Heart left ventricle (tissue), 16 donors: ENCODE measurements around the gene CYBRD1. TPM values are rescaled to one million over a fixed set of nuclear protein-coding genes. Genes with fewer than 3 reads are reported as not detected.

Experiments
- ATAC-seq, 4 donors: fragments of 200-7000 bp; cut with Tn5 transposase; one replicate each; pipeline ENCODE4 v1.9.1; 2020 to 2022; ENCODE audit warnings: moderate library complexity in 4 of 4, mild to moderate bottlenecking in 3 of 4, moderate number of reproducible peaks in 1 of 4
- DNase-seq, 5 donors: peaks; one replicate each; pipeline ENCODE4 v3.0.0-alpha.2; 2020
- H3K27ac ChIP-seq, 12 donors: fragments of 200-600 bp; sonication (generic) in 4 of 12; one replicate each; pipeline versions ENCODE4 v1.5.0 to v1.8.0; 2016 to 2022; ENCODE audit warnings: mild to moderate bottlenecking in 2 of 12
- H3K27me3 ChIP-seq, 9 donors: fragments of 200-600 bp; sonication (generic) in 2 of 9; one replicate each; pipeline versions ENCODE4 v1.5.1 to v1.8.0; 2016 to 2022; ENCODE audit warnings: mild to moderate bottlenecking in 3 of 9
- H3K36me3 ChIP-seq, 9 donors: fragments of 200-600 bp; sonication (generic) in 2 of 9; one replicate each; pipeline versions ENCODE4 v1.5.0 to v1.8.0; 2018 to 2022; ENCODE audit warnings: mild to moderate bottlenecking in 2 of 9
- H3K4me1 ChIP-seq, 12 donors: fragments of 200-600 bp; sonication (generic) in 4 of 12; one replicate each; pipeline versions ENCODE4 v1.5.0 to v1.8.0; 2016 to 2022; ENCODE audit warnings: mild to moderate bottlenecking in 3 of 12
- H3K4me3 ChIP-seq, 12 donors: fragments of 200-600 bp; sonication (generic) in 4 of 12; one replicate each; pipeline versions ENCODE4 v1.5.0 to v1.8.0; 2017 to 2022; ENCODE audit warnings: mild to moderate bottlenecking in 9 of 12, moderate library complexity in 4 of 12
- H3K9me3 ChIP-seq, 12 donors: fragments of 200-600 bp; sonication (generic) in 4 of 12; one replicate each; pipeline versions ENCODE4 v1.5.0 to v1.8.0; 2016 to 2022; ENCODE audit warnings: mild to moderate bottlenecking in 1 of 12
- POLR2A ChIP-seq, 2 donors: fragments of 450-650 bp; IDR thresholded peaks; one replicate each; pipeline ENCODE4 v1.6.1; 2017; ENCODE audit warnings: antibody characterized with exemption in 2 of 2, mild to moderate bottlenecking in 2 of 2, moderate library complexity in 2 of 2
- WGBS, 4 donors: extraction: QIAGEN DNeasy Blood & Tissue Kit in 2 of 4; methylation state at CpG; one replicate each; pipeline versions ENCODE4 v1.1.5 to v1.1.7; 2013 to 2018; 5-methylcytosine and 5-hydroxymethylcytosine counted together
- intact Hi-C, 10 donors: fragments of 100-400 bp; cut with DNase I; formaldehyde crosslinking; loops; one replicate each; pipeline versions ENCODE4 v1.11.1 to v1.14.2; 2022
- long read RNA-seq, 3 donors: library from polyadenylated mRNA; unstranded; transcript quantifications; one replicate each; pipeline ENCODE4 v2.0.0, GENCODE V29; 2020 to 2021
- polyA plus RNA-seq, 2 donors: library from polyadenylated mRNA; stranded (reverse); fragments of 200-250 nt; gene quantifications; one replicate each; pipeline ENCODE4 v1.2.3, GENCODE V29; 2013
- total RNA-seq, 9 donors: library from RNA; depleted of rRNA in 2 of 9; stranded (reverse); fragments of >200 nt in 2 of 9; fragmentation: NEBNext Ultra II Directional in 3 of 9; extraction: Animal tissue kit (Norgen Biotek cat#: 25700) in 3 of 9; gene quantifications; one replicate each; pipeline versions ENCODE4 v1.1.0 to v1.2.4, GENCODE V29; 2016 to 2023
- TF ChIP-seq, protein P1 (sequence below), 12 donors: fragments of 200-600 bp; sonication (generic) in 4 of 12; IDR thresholded peaks; one replicate each; pipeline versions ENCODE4 v1.5.0 to v1.8.0; 2018 to 2022; ENCODE audit warnings: antibody characterized with exemption in 12 of 12, mild to moderate bottlenecking in 5 of 12
- donor health status: ischemic (EF 13 %, LVEDD 7.1; RV severe dilation, severe dysfunction).
- donor health status: healthy with polysubstance abuse.
- donor health status: DM: no; HTN: yes; CAD: no.
- donor health status: DM: no; HTN: no; CAD: no.
- donor health status: ischemic (EF 25% LVEDD 6.9; RV normal size, moderate dysfunction).
- donor health status: ischemic (EF 25% LVEDD 5.7; RV mildly dilated, moderate dysfunction).
- donor health status: healthy.
- donor health status: DM: yes; HTN: yes; CAD: no.
- donor health status: ischemic (EF 35%, LVEDD 5.7; RV mildly dilated, moderate dysfunction).
- donor health status: nonischemic (EF 11% LVEDD 7.7; RV severe dilation, severe dysfunction).
- donor health status: DM: yes; HTN: yes; CAD: no.
- donor health status: PGD.
- donor health status: ischemic (EF 29% LVEDD 5.4; RV normal size, mild dysfunction).
- donor health status: nonischemic (EF 23%, LVEDD 6.1; RV moderate dilation, normal function).

The CYBRD1 gene, protein sequence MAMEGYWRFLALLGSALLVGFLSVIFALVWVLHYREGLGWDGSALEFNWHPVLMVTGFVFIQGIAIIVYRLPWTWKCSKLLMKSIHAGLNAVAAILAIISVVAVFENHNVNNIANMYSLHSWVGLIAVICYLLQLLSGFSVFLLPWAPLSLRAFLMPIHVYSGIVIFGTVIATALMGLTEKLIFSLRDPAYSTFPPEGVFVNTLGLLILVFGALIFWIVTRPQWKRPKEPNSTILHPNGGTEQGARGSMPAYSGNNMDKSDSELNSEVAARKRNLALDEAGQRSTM
- 100 to 1,000 TPM in 1 of 9 donors, 10 to 100 TPM in 8; 19.3 to 138 (median 49.9) TPM for total RNA-seq
- polyA plus RNA-seq = 10 to 100 TPM; 21.8 to 28.2 TPM
- long read RNA-seq, donor 1, full-length matches to known transcripts = 10 of 16 reads
- long read RNA-seq, donor 1, partial matches to known transcripts = 0 of 16 reads
- long read RNA-seq, donor 1, other reads (novel, unspliced or antisense) = 6 of 16 reads
- long read RNA-seq, donor 2, full-length matches to known transcripts = 20 of 21 reads
- long read RNA-seq, donor 2, partial matches to known transcripts = 0 of 21 reads
- long read RNA-seq, donor 2, other reads (novel, unspliced or antisense) = 1 of 21 reads
- long read RNA-seq, donor 3, full-length matches to known transcripts = 7 of 10 reads
- long read RNA-seq, donor 3, partial matches to known transcripts = 0 of 10 reads
- long read RNA-seq, donor 3, other reads (novel, unspliced or antisense) = 3 of 10 reads

DNA sequence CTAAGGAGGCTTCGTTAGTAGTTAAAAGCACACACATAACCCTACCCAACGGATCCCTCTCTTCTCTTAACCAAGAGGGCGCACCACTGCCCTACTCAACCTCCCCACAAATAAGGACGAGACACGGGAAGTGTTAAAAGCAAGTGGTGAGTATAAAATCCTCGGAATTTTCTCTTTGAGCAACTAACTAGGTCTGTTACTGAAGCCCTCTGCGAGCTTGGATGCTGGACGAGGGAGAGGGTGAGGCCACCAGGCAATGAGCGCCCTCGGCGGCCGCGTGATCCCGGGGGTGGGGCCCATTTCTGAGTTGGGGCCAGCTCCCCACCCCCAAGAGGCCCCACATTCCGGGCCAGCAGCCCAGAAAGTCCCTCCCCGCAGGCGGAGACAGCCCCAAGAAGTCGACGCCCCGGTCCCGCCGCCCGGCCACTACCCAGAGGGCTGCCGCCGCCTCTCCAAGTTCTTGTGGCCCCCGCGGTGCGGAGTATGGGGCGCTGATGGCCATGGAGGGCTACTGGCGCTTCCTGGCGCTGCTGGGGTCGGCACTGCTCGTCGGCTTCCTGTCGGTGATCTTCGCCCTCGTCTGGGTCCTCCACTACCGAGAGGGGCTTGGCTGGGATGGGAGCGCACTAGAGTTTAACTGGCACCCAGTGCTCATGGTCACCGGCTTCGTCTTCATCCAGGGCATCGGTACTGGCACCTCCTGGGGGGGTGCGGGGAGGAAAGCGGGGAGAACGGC lies at the start of gene CYBRD1:
Gene CYBRD1, plus strand, starts transcription at position 423 of the 736 bp plus-strand sequence. Its CDS starts 72 bp downstream, at position 495.
- intact Hi-C loops = loop anchor here in 7 of 10 donors (2.0 to 10.0 kb wide), 4 partner anchors 87 to 165 kb away; partner anchors contain the start of genes DCAF17 (in 7 of the 7), METTL8 (in 6 of the 7) and DYNC1I2 (in 1 of the 7)
- DNase-seq = peak; percentile 84 to 93 (median 90)

GRCh38 chr2:171475979-171476378 lies 46.3 kb upstream of the CYBRD1 start:
- H3K27ac ChIP-seq = no peak overlapping the region
- DNase-seq (no peak), ATAC-seq (no peak)
- no peaks in the 10 kb centered on the region for H3K9me3 ChIP-seq
- peaks cover 0 to 94% (median 71%) of the 10 kb centered on the region in 9 donors for H3K36me3 ChIP-seq
- H3K4me1 ChIP-seq = no peaks in the 10 kb centered on the region
- H3K4me3 ChIP-seq = no peak overlapping the region
- intact Hi-C loops = no loop called here
- WGBS, 4 donors = 74 to 81% (median 79%) methylated on average over 1 of the region's 1 CpG
- no peaks in the 10 kb centered on the region for H3K27me3 ChIP-seq
- TF ChIP-seq, protein P1, sequence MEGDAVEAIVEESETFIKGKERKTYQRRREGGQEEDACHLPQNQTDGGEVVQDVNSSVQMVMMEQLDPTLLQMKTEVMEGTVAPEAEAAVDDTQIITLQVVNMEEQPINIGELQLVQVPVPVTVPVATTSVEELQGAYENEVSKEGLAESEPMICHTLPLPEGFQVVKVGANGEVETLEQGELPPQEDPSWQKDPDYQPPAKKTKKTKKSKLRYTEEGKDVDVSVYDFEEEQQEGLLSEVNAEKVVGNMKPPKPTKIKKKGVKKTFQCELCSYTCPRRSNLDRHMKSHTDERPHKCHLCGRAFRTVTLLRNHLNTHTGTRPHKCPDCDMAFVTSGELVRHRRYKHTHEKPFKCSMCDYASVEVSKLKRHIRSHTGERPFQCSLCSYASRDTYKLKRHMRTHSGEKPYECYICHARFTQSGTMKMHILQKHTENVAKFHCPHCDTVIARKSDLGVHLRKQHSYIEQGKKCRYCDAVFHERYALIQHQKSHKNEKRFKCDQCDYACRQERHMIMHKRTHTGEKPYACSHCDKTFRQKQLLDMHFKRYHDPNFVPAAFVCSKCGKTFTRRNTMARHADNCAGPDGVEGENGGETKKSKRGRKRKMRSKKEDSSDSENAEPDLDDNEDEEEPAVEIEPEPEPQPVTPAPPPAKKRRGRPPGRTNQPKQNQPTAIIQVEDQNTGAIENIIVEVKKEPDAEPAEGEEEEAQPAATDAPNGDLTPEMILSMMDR (IDR thresholded peaks at IDR 0.05) = no peak
- TF ChIP-seq POLR2A (IDR thresholded peaks at IDR 0.05) = no peak

More for the DNA sequence above, at the start of gene CYBRD1:
- peak in 1 of 2 donors; percentile 75 for TF ChIP-seq POLR2A (IDR thresholded peaks at IDR 0.05)
- TF ChIP-seq, protein P1 (IDR thresholded peaks at IDR 0.05) = peak in 1 of 12 donors; percentile 17
- Histone ChIP-seq H3K9me3 (no peaks in the 10 kb centered on the region), H3K27ac (peak within 1 kb of the TSS; percentile 81 to 95 (median 92)), H3K4me1 (peaks cover 0 to 43% (median 20%) of the 10 kb centered on the region in 12 donors), H3K4me3 (peak within 1 kb of the TSS; percentile 78 to 97 (median 86)), H3K27me3 (no peaks in the 10 kb centered on the region), H3K36me3 (no peaks in the 10 kb centered on the region)
- peak; percentile 65 to 90 (median 86) for ATAC-seq
- WGBS, 4 donors = 0 to 1% (median 1%) methylated on average over 22 to 45 of the region's 45 CpGs

- Histone ChIP-seq H3K36me3 (peaks cover 0 to 90% (median 66%) of the 10 kb centered on the region in 9 donors), H3K4me3 (no peak overlapping the region), H3K27me3 (no peaks in the 10 kb centered on the region), H3K27ac (no peak overlapping the region), H3K9me3 (no peaks in the 10 kb centered on the region), H3K4me1 (no peaks in the 10 kb centered on the region)
- no peak for TF ChIP-seq POLR2A (IDR thresholded peaks at IDR 0.05)
- TF ChIP-seq, protein P1 (IDR thresholded peaks at IDR 0.05) = no peak
- DNase-seq = no peak
- ATAC-seq = no peak
- intact Hi-C loops = no loop called here
- WGBS, 4 donors = 56 to 76% (median 71%) methylated on average over 1 of the region's 1 CpG
Observed at GRCh38 chr2:171478345-171478744, 43.9 kb upstream of the CYBRD1 start.
